Inflammatory macrophage (primary cell): Measurements from ENCODE around the gene LSM3.

ENCODE experiments used
- DNase-seq, 2 donors: peaks; one replicate each; pipeline ENCODE4 v3.0.0-alpha.2; 2020 to 2022

The LSM3 gene

DNA sequence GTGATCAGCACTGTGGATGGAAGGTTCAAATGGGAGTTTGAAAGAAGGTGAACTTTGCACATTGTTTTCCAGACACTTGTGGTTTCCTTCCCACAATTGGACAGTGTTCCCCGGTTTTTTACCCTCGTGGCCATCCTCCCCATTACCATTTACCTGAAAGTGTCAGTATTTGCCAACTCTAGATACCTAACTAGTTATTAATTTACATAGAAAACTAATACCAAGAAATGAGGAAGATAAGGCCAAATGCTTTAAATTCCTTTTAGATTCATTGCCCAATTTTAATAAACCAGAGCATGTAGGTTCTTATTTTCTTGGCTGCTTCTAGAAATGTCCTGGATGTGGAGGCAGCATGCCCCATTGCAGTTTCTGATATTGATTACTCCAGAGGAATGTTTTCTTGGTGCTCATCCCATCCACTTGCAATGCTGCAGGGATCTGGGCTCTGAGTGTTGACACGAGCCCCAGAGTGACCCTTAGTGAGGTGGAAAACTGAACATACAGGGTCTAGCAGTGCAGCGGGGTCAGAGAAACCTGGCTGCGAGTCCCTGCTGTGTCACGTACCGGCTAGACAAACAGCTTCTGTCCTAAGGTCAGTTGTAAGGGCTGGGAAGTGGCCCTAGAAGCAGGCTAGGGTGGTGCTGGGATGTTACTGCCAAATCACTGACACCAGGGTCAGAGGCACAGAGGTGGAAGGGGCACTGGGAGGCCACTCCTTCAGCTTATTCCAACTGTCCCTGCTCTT lies 23.5 kb downstream of the LSM3 start:
- no peak for DNase-seq

DNA sequence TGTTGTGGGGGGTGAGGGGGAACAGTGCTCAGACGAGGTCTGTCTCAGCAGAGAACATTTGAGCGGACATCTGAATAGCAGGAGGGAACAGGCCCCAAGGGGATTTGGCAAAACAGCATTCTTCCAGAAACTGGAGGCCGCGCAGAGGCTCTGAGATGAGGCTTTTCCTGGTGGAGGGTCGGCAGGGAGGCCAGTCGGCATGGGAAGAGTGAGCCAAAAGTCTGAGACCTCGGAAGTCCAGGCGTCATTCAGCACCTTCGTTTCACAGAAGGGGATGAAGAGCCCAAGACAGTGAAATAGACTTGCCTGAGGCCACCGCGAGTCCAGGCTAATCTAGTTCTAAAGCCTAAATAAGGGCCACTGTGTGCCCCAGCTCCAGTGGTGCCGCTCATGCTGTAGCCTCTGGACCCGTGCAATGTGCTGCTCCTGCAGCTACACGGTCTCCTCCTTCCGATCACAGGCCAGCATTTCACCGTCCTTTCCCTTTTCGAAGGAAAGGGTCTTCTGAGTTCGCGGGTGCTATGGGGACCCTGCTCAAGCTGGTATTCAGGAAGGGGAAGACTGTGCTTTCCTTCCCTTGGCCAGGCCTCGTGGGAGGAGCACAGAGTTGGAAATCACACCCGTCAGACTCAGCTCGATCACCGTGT lies 24.4 kb downstream of the LSM3 start:
- no peak for DNase-seq

GRCh38 chr3:14203521-14204079 lies 25.0 kb downstream of the LSM3 start:
- DNase-seq: peak; percentile 72 to 84

- peak; percentile 12 to 33 for DNase-seq
These were observed 26.1 kb downstream of the LSM3 start for GRCh38 chr3:14204515-14205284.

DNA sequence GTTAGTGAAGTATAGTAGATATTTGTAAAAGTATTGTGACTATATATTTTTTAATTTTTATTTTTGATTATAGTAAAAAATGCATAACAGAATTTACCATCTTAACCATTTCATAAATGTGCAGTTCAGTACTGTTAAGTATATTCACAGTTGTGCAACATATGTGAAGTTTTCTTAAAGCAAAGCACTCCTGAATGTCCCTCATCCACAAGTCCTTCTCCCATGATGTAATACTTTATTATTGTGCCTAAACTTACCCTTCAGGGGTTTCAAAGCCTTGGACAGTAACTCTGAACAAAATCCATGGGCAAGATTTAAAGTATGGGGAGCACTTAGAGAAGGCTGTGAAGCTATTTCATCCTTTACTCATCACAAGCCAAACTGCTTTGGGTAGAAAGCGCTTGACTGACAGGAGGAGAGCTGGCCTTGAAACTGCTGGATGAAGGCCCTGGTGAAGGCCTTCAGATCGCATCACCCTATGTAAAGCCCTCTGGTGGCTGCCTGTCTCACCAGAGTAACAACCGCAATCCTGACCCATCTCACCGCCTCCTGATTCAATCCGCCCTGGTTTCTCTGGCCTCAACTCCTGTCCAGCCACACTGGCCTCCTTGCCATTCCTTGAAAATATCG lies 28.0 kb downstream of the LSM3 start:
- no peak for DNase-seq

- DNase-seq: no peak
These were observed 29.6 kb downstream of the LSM3 start for GRCh38 chr3:14208168-14208567.

DNA sequence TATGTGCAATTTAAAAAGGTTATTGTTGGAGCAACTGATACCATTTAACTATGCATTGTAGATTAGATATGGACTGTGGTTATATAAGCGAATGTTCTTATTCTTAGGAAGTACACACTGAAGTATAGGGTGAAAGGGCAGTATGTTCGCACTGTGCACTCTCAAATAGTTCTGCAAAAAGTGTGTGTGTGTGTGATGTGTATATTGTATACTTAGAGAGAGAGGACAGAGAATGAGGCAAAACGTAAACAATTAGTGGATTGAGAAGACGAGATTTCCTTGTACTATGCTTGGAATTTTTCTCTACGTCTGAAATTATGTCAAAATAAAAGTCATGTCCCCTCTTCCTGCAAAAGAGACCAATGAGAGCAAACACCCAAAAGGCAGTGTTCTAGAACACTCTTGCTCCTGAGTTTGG lies 30.4 kb downstream of the LSM3 start:
- no peak for DNase-seq

- DNase-seq: no peak
These were observed 31.1 kb downstream of the LSM3 start for GRCh38 chr3:14209581-14210289.

GRCh38 chr3:14210290-14210688 lies 31.7 kb downstream of the LSM3 start:
- DNase-seq: no peak

- DNase-seq: no peak
These were observed 32.4 kb downstream of the LSM3 start for GRCh38 chr3:14210843-14211594.

GRCh38 chr3:14211621-14212020 lies 33.0 kb downstream of the LSM3 start:
- no peak for DNase-seq

- no peak for DNase-seq
These were observed 33.4 kb downstream of the LSM3 start for GRCh38 chr3:14212032-14212431.

- DNase-seq: no peak
These were observed 34.6 kb downstream of the LSM3 start for GRCh38 chr3:14213066-14213774.

GRCh38 chr3:14214764-14215163 lies 36.1 kb downstream of the LSM3 start:
- no peak for DNase-seq

DNA sequence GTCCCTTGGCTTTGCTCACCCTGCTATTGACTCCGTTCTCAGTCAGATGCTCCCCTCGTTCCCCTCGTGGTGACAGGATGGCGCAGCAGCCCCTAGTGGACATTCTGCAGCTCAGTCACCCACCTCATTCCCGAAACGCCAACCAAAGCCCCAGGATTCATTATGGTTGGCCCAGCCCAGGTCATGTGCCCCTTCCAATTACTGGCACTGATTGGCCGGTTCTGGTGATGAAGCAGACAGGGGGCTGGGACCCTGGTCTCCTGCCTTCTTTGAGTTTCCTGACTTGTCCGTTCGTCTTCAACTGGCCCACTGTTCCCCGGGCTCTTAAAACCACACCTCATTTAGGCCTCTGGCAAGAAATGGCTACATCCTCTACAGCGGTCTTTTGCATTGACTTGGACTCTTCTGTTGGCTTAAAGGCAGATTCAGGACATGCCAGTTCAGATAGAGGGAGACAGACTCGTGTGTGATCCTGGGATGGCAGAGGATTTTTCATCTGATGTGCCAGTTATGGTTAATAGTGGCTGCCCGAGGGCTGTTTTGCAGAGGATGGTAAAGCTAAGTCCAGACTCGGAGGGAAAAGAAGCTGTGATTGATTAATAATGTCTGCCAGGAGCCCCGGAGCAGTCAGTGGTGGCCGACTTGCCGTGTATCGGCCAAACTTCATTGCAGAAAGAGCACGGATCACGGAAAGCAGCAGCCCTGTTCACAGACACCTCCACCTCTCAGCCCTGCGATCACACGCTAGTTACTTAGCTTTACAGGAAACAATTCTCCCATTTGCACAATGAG lies 37.8 kb downstream of the LSM3 start:
- peak; percentile 46 to 50 for DNase-seq

- no peak for DNase-seq
These were observed 39.7 kb downstream of the LSM3 start for GRCh38 chr3:14218355-14218754.

GRCh38 chr3:14220933-14221332 lies 42.3 kb downstream of the LSM3 start:
- DNase-seq: no peak

DNA sequence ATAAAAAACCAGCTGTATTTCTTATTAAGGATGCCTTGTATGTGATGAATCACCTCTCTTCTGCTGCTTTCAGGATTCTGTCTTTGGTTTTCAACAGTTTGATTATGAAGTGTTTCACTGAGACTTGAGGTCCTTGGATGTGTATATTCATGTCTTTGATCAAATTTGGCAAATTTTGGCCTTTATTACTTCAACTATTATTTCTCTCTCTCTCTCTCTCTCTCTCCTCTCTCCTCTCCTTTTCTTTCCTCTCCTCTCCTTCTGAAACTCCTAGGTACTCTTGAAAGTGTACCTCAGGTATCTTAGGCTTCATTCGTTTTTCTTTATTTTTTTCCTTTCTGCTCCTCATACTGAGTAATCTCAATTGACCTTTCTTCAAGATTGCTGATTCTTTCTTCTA lies 43.3 kb downstream of the LSM3 start:
- no peak for DNase-seq

GRCh38 chr3:14222457-14222856 lies 43.8 kb downstream of the LSM3 start:
- no peak for DNase-seq
